GM12873 (cell line): ENCODE measurements around the gene LGSN.

Experiments used
- CTCF ChIP-seq: IDR thresholded peaks from 2 replicates; pipeline ENCODE4 v1.5.1; 2012; ENCODE audit warnings: low read depth, mild to moderate bottlenecking, moderate library complexity, low read length, control low read depth; ENCODE audit not compliant: insufficient read depth; ENCODE audit errors: missing control alignments

Gene LGSN

GRCh38 chr6:63295553-63296194 lies 24.1 kb downstream of the LGSN start:
- no peak for TF ChIP-seq CTCF

DNA sequence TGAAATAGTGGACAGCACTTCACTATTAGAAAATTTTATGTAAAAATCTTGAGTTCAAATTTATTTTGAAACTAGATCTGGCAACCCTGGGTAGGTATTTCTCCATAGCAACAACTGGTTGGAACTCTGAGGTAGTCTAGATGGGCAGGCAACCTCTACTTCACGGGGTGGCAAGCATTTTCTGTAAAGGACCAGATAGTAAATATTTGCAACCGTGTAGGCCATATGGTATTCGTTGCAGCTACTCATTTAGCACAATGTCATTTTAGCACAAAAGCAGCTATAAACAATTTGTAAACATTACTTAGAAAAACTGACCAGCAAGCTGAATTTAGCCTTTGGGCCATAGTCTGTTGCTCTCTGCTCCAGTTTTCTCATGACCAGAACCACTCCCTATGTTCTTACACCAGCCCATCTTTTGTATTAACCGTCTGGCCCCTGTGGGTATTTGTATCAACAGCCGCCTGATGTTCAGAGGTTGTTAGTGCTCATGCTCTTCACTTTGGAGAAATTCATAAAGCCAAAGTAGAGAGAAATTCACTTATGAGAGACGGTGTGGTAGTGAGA lies 29.2 kb downstream of the LGSN start:
- TF ChIP-seq CTCF, result no peak

- TF ChIP-seq CTCF, result no peak
These were observed 30.4 kb downstream of the LGSN start for GRCh38 chr6:63289269-63289872.

DNA sequence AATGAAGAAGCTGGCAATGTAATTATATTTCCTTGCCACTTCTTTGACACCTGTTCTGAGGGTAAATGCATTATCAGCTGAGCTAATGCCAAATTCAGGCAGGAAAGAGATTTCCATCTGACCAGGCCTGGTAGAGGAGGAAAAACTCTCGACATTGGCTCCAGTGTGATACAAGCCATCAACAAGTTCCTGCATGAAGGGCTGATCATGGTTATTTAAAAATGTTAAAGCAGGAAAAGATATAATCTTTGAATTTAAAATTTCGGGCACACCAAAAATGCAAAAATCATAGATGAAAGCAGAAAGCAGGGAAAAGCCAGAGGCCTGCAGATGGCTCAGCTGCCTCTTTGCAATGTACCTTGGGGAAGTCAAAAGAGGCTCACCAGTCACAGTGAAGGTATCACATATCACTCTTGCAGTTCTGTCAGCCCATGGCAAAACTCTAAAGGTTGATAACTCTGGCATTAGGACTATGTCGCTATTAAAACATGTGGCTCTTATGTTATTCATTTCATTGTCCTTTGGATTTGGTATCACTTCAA lies 39.1 kb downstream of the LGSN start:
- no peak for TF ChIP-seq CTCF

GRCh38 chr6:63278916-63279315 lies 40.9 kb downstream of the LGSN start:
- no peak for TF ChIP-seq CTCF

GRCh38 chr6:63275953-63276352 lies 43.8 kb downstream of the LGSN start:
- TF ChIP-seq CTCF, result no peak

GRCh38 chr6:63272397-63272796 lies 47.4 kb downstream of the LGSN start:
- TF ChIP-seq CTCF, result peak; percentile 21
